Kidney tubule cell (primary cell): ENCODE data around the gene RASGRF2.
"Not testable (repeated sequence)": the region's sequence is repeated elsewhere in the genome, so short reads cannot be mapped to it uniquely, and the experiment has no call there.

Experiments
- DNase-seq: peaks from one replicate; pipeline ENCODE4 v3.0.0-alpha.2; 2018; ENCODE audit warnings: low spot score

The RASGRF2 gene

GRCh38 chr5:81238460-81238859 is 278.3 kb downstream of the RASGRF2 start:
- DNase-seq, result no peak

DNA sequence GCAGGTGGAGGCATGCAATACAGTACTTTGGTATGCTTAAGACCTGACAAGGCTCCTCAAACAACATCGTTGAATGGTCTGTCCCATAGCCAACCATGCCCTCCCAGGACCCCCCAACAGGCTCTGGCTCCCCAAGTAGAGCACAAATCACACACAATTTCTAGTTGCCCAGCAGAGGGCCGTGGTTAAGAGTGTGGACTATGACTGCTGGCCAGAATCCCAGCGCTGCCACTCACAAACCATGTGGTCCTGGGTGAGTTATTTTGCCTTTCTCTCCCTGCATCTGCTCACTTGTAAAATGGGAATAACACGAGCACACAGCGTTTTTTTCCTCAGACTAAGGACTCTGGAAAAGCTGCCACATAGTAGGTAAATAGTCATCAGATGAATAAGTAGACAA is 279.4 kb downstream of the RASGRF2 start:
- DNase-seq, result no peak

DNA sequence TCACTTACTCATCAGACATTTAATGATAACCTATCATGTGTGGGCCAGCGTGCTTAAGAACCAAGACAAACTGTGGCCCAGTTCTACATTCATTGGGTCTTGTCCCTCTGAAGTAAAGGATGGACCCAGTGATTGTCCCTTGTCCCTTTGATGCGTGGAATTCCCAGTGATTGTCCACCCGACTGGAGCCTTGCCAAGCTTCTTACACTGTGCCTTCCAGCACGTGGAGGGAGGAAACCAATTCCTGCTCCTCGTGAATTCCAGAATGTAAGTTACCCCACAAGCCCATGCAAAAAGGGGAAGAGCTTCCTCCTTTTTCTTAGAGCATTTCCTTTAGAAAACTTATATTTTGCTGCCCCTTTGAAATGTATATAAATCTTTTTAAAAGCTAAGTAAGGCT is 280.8 kb downstream of the RASGRF2 start:
- no peak for DNase-seq

DNA sequence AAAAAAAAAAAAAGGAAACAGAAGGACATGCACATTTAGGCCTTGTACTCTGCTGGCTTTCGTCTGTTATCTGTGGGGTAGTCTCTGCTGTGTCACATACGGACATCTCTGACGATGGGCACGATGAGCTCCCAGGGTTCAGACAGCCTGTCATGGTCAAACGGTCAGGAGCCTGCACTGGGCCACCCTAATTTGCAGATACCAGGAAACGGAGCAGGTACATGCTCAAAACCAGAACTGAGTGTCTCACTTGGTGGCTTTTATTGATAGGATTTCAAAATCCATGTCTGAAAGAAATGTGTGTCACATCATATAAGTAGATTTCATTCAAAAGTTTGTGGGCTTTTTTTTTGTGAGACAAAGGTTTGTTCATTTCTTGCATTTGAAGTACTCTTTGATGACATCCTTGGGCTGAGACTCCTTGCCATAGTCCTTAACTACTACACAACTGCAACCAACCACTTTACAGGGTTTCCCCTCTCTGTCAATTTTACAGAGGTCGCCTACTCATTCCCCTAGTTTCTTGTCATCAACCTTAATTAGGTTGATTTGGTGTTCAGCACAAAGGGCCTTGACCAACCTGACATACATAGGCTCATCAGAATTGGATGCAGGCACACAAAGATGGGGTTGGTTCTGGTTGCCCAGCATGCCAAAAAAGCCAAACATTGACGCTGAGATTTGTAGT is 281.9 kb downstream of the RASGRF2 start:
- DNase-seq, result no peak

DNA sequence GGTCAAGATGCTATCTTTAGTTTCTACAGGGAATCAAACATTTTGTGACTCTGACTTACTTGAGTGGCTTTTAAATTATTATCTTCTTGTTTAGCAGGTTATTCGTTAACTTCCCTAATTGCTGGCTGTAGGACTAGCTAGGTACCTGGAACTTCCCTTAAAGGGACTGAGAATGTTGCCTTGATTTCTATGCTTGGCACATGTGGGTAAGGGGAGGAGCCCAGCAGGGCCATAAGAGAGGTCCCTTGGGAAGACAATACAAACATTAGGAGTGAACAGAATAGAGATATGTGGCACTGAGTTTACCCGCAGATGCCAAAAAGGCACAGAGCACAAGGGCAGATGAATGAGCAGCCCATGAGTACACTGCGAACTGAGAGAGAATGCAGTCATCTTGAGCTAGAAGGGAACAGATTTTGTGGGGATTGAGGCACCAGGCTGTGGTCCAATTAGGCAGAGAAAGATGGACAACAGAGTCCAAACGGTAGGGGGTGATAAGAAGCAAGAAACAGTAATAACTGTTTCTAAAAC is 282.8 kb downstream of the RASGRF2 start:
- DNase-seq, result no peak

DNA sequence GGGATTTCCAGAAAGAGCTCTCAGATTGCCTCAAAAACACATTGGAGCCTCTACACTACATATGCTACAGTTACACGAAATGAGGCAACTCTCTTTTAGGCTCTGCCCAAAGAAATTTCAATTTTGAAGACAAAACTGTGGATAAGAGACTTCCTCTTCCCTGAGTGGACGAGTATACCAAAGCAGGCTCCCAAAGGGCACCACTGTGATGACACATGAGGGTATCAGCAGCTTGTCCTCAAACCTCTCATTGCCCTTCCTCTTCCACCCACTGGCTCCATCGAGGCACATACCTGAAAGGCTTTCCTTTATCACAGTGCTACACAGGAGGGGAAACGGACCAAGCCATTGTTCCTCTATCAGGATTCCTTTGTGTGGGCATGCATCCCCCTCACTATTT is 284.3 kb downstream of the RASGRF2 start:
- no peak for DNase-seq

GRCh38 chr5:81245871-81246235 is 285.7 kb downstream of the RASGRF2 start:
- no peak for DNase-seq

GRCh38 chr5:81246697-81247096 is 286.5 kb downstream of the RASGRF2 start:
- no peak for DNase-seq

DNA sequence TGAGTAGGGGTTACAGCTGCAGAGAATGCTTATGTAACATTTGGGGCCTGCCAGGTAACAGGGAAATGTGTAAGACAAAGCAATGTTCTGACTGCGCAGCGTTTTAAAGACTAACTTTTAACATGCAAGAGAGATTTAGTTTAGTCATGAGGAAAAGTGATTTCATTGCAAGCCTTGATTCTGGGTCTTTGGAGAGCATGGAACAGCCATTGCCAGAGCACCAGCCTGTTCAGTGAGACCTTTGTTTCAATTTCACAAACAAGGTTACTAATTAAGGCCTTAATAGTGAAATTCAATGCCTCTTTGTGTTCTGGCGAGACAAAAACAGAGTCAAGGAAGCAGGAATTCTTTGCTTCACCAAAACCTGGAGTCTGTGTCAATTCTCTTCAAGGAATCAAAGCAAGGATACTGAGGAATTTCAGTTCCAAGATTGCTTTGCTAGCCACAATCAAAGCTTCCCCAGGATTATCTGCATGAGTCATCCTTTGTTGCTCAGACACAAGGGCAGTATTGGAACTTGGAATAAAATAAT is 287.3 kb downstream of the RASGRF2 start:
- peak; percentile 71 for DNase-seq

DNA sequence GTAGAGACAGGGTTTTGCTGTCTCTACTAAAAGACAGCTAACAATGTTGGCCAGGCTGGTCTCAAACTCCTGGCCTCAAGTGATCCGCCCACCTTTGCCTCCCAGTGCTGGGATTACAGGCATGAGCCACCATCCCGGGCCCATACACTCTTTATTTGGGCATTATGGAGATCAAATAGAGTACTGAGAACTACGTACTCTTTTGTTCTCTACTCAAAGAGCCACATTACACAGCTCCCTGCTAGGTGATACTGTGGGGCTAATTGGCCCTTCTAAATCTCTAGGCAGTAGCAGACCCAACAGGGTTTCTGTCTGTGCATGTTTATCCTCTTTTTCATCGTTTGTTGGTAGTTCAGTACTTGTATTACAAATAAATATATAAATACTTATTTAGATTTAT is 289.1 kb downstream of the RASGRF2 start:
- DNase-seq, result no peak

GRCh38 chr5:81250004-81250403 is 289.8 kb downstream of the RASGRF2 start:
- DNase-seq, result no peak

GRCh38 chr5:81251922-81252321 is 291.8 kb downstream of the RASGRF2 start:
- DNase-seq, result no peak

- no peak for DNase-seq
Measured at GRCh38 chr5:81252904-81253303, 292.7 kb downstream of the RASGRF2 start.

DNA sequence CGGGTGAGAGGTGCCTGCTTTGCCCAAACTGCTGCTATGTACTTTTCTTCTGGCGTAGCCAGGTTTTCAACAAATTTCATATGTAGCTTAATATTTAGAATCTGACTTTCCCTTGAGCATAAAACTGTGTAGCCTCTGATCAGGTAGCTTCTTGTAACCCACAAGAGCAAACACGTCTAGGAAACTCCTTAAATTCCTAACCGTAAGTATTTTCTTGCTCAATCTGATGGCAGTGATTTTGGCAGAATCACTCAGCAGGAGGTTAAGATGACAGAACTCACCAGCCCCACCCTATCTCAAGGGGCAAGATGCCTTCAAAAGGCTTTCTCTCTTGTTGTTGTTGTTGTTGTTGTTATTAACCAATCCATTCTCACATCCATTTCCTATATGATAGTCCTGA is 293.7 kb downstream of the RASGRF2 start:
- no peak for DNase-seq

- DNase-seq, result no peak
Measured at GRCh38 chr5:81254886-81255559, 294.9 kb downstream of the RASGRF2 start.

DNA sequence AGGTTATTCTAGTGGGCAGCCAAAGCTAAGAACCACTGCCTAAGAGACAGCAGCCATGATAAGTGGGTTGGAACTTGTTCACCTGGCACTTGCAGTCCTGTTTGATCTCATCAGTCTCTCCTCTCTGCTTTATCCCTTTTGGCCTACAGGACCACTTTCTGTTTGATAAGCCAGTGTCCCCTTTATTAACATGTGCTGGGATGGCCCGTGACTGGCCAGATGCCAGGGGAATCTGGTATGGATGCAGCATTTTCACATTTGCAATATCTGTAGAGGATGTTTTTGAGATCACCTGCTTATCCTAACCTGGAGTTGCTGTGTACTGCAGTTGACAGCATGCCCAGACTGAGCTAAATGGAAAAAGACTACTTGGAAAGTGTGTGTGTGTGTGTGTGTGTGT is 296.6 kb downstream of the RASGRF2 start:
- DNase-seq, result no peak

- not testable (repeated sequence) for DNase-seq
Measured at GRCh38 chr5:81262796-81263195, 302.6 kb downstream of the RASGRF2 start.

- DNase-seq, result no peak
Measured at GRCh38 chr5:81265101-81265500, 304.9 kb downstream of the RASGRF2 start.

DNA sequence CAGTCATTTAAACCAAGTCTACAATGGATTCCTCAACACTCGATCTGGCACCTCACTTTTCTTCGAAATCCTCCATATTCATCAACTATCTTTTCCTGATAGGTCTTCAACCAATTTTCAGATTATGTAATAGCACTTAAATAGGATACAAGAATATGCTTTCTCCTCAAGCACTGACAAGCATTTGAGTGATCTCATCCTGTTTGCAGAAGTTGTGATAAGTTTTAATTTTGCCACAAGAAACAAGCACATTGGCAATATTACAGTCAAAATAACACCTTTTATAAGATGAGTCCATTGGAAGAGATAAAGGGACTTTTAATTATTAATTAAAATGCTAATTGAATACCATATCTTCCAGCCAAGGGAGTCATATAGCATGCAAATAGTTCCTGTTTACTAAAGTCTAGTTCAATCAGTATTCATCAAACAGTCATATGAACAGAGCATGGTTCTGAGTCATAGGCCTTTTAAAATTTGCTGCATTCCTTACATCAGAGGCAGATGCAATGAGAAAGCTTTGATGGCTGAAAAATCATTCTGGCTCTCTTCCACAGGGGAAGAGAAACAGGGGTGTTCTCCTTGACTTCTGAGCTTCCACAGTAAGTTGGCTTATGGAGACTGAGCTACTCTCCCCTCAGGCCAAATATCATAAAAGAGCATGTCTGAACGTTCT is 308.5 kb downstream of the RASGRF2 start:
- peak; percentile 81 for DNase-seq

GRCh38 chr5:81269751-81270393 is 309.7 kb downstream of the RASGRF2 start:
- DNase-seq, result peak; percentile 4

DNA sequence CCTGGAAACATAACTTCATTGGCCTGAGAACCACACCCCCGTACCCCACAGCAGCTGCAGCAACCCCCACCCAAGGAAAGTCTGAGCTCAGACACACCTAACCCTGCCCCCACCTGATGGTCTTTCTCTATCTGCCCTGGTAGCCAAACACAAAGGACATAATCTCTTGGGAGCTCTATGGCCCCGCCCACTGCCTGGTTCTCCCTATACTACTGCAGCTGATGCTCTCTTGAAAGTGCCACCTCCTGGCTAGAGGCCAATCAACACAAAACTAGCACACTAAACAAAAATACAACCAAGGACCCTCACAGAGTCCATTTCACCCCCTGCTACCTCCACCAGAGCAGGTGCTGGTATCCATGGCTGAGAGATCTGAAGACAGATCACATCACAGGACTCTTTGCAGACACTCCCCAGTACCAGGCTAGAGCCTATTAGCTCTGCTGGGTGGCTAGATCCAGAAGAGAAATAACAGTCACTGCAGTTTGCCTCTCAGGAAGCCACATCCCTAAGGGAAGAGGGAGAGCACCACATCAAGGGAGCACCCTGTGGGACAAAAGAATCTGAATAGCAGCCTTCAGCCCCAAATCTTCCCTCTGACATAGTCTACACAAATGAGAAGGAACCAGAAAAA is 310.3 kb downstream of the RASGRF2 start:
- not testable (repeated sequence) for DNase-seq
